Panc1 (cell line): ENCODE results near the gene S100A16. TPM values are rescaled to one million over a fixed set of nuclear protein-coding genes. Genes with fewer than 3 reads are reported as not detected.

Experiments
- ATAC-seq: fragments of 200-7000 bp; cut with Tn5 transposase; 2 replicates; pipeline ENCODE4 v1.9.1; 2020; ENCODE audit warnings: mild to moderate bottlenecking, moderate library complexity
- BruUV-seq: library from RNA; stranded (reverse); fragments of 400-500 nt; replicated peaks from 2 replicates; lab custom pipeline; 2021; lab: Mats Ljungman, UMichigan
- CTCF ChIA-PET: fragments of 300-600 bp; sonication (Branson Sonifier 250); formaldehyde crosslinking; loops from one replicate; lab custom pipeline; 2022; ENCODE audit warnings: antibody characterized with exemption; lab: Charles Lee
- POLR2A ChIA-PET: fragments of 300-600 bp; sonication (Branson Sonifier 250); formaldehyde crosslinking; loops from one replicate; lab custom pipeline; 2022; ENCODE audit warnings: antibody characterized with exemption; lab: Charles Lee
- DNase-seq: peaks from one replicate; pipeline ENCODE4 v3.0.0-alpha.2; 2010; ENCODE audit warnings: low read depth, low spot score
- H3K27ac ChIP-seq: 2 replicates; pipeline ENCODE4 v1.5.1; 2011; ENCODE audit warnings: mild to moderate bottlenecking, low read length, inconsistent platforms
- H3K27me3 ChIP-seq: fragments of 200-500 bp; sonication (Bioruptor generic); 2 replicates; pipeline ENCODE4 v1.6.0; 2014; ENCODE audit warnings: low read length, inconsistent platforms; ENCODE audit not compliant: control insufficient read depth, insufficient read depth
- H3K36me3 ChIP-seq: fragments of 200-500 bp; sonication (Bioruptor generic); 2 replicates; pipeline ENCODE4 v1.5.1; 2014; ENCODE audit warnings: inconsistent platforms, mild to moderate bottlenecking, low read length, moderate library complexity; ENCODE audit not compliant: control insufficient read depth, insufficient read depth
- H3K4me1 ChIP-seq: 2 replicates; pipeline ENCODE4 v1.5.1; 2011; ENCODE audit warnings: inconsistent platforms, mild to moderate bottlenecking, low read length, moderate library complexity; ENCODE audit not compliant: control insufficient read depth, insufficient read depth
- H3K4me3 ChIP-seq, 2 experiments: 2 replicates each; pipeline ENCODE4 v1.5.1; 2011 to 2012; ENCODE audit warnings: low read depth in 2 of 2, low read length in 2 of 2, mild to moderate bottlenecking in 2 of 2, inconsistent platforms in 1 of 2, moderate library complexity in 1 of 2
- H3K9me3 ChIP-seq: fragments of 200-500 bp; sonication (Bioruptor generic); 2 replicates; pipeline ENCODE4 v1.5.1; 2014; ENCODE audit warnings: low read depth, mild to moderate bottlenecking, inconsistent platforms, low read length, moderate library complexity; ENCODE audit not compliant: control insufficient read depth, insufficient read depth
- CTCF ChIP-seq: fragments of 450-650 bp; IDR thresholded peaks from 2 replicates; pipeline ENCODE4 v1.5.1; 2017; ENCODE audit warnings: mild to moderate bottlenecking
- POLR2AphosphoS5 ChIP-seq: IDR thresholded peaks from 2 replicates; pipeline ENCODE4 v1.6.1; 2012; ENCODE audit warnings: mild to moderate bottlenecking, low read depth, low read length, moderate library complexity
- REST ChIP-seq, 2 experiments: IDR thresholded peaks; 2 replicates each; pipeline ENCODE4 v1.6.1; 2011 to 2012; ENCODE audit warnings: low read depth in 2 of 2, control low read depth in 1 of 2, low read length in 1 of 2, mild to moderate bottlenecking in 1 of 2, moderate library complexity in 1 of 2; ENCODE audit not compliant: insufficient read depth in 1 of 2
- SIN3A ChIP-seq: IDR thresholded peaks from 2 replicates; pipeline ENCODE4 v1.6.1; 2012; ENCODE audit warnings: low read depth, mild to moderate bottlenecking, low read length, moderate library complexity, borderline replicate concordance; ENCODE audit not compliant: insufficient read depth
- TCF7L2 ChIP-seq: IDR thresholded peaks from 2 replicates; pipeline ENCODE4 v1.6.1; 2011; ENCODE audit warnings: mild to moderate bottlenecking, low read depth, low read length, inconsistent platforms
- in situ Hi-C: cut with HindIII; loops from 2 replicates; pipeline ENCODE4 v1.10.0; 2016; ENCODE audit warnings: low sequenced_read_pairs, low pct_unique_long_range_greater_than_20kb
- intact Hi-C: fragments of 100-400 bp; cut with micrococcal nuclease; formaldehyde crosslinking; loops from one replicate; pipeline ENCODE4 v1.10.0; 2022; ENCODE audit not compliant: unreplicated experiment
- total RNA-seq: library from RNA; stranded (reverse); gene quantifications from one replicate; pipeline ENCODE4 v1.2.1, GENCODE V29; 2021; ENCODE audit not compliant: unreplicated experiment

S100A16 gene
- total RNA-seq, 1 experiment from 2014 or later: 61.6 TPM

- Histone ChIP-seq H3K9me3 (no peaks in the 10 kb centered on the region), H3K36me3 (no peaks in the 10 kb centered on the region), H3K4me1 (peaks cover 27% of the 10 kb centered on the region), H3K27ac (no peak overlapping the region), H3K4me3 (no peak overlapping the region), H3K27me3 (no peaks in the 10 kb centered on the region)
- intact Hi-C loops: no loop called here
- TF ChIP-seq TCF7L2 (no peak), REST (IDR thresholded peaks at IDR 0.05; ENCODE audit: insufficient read depth in 1 of 2, low read depth in 2 of 2, low read length in 1 of 2) (no peak), SIN3A (no peak), POLR2AphosphoS5 (no peak), CTCF (no peak)
- in situ Hi-C loops: loop anchor here (25.0 kb wide), 1 partner anchor 263 kb away; the partner anchor contains the start of gene S100A9
- ChIA-PET CTCF (no interaction called here), POLR2A (interaction anchor here (0.6 kb wide), 1 partner anchor 77 kb away, joined by 3 read pairs; no protein-coding TSS in a partner anchor)
- BruUV-seq: TSS peak; percentile 57
- DNase-seq (no peak), ATAC-seq (no peak)
These were observed 12.2 kb upstream of the S100A16 start for GRCh38 chr1:153624965-153625611.

GRCh38 chr1:153623101-153623500, 10.2 kb upstream of the S100A16 start:
- H3K9me3 ChIP-seq: no peaks in the 10 kb centered on the region
- no peaks in the 10 kb centered on the region for H3K27me3 ChIP-seq
- BruUV-seq: no TSS peak
- no peaks in the 10 kb centered on the region for H3K36me3 ChIP-seq
- no peak for TF ChIP-seq SIN3A
- no peak for TF ChIP-seq POLR2AphosphoS5
- no peak for TF ChIP-seq REST (IDR thresholded peaks at IDR 0.05; ENCODE audit: insufficient read depth in 1 of 2, low read depth in 2 of 2, low read length in 1 of 2)
- TF ChIP-seq TCF7L2: no peak
- no peak for TF ChIP-seq CTCF
- ATAC-seq (no peak), DNase-seq (no peak)
- H3K4me1 ChIP-seq: peaks cover 18% of the 10 kb centered on the region
- in situ Hi-C loops: loop anchor here (25.0 kb wide), 1 partner anchor 261 kb away; the partner anchor contains the start of gene S100A9
- H3K4me3 ChIP-seq: no peak overlapping the region
- H3K27ac ChIP-seq: no peak overlapping the region
- CTCF ChIA-PET: interaction anchor here (1.3 kb wide), 1 partner anchor 9 kb away, joined by 4 read pairs; no protein-coding TSS in a partner anchor
- intact Hi-C loops: no loop called here
- POLR2A ChIA-PET: no interaction called here
